Measurements from ENCODE around the gene ALDH16A1.
"Not testable (repeated sequence)": the region's sequence is repeated elsewhere in the genome, so short reads cannot be mapped to it uniquely, and the experiment has no call there.

The ALDH16A1 gene

GRCh38 chr19:49468746-49469447 is 15.9 kb downstream of the ALDH16A1 start:
- Mint-ChIP-seq H3K4me3 (no peak overlapping the region), H3K4me1 (peaks cover 8% of the 10 kb centered on the region), H3K27ac (no peak overlapping the region), H3K27me3 (ENCODE audit: low read depth, poor library complexity) (peaks cover 6% of the 10 kb centered on the region), H3K36me3 (ENCODE audit: low read depth) (peaks cover 14% of the 10 kb centered on the region), H3K9me3 (no peaks in the 10 kb centered on the region)
- TF ChIP-seq, protein P1, sequence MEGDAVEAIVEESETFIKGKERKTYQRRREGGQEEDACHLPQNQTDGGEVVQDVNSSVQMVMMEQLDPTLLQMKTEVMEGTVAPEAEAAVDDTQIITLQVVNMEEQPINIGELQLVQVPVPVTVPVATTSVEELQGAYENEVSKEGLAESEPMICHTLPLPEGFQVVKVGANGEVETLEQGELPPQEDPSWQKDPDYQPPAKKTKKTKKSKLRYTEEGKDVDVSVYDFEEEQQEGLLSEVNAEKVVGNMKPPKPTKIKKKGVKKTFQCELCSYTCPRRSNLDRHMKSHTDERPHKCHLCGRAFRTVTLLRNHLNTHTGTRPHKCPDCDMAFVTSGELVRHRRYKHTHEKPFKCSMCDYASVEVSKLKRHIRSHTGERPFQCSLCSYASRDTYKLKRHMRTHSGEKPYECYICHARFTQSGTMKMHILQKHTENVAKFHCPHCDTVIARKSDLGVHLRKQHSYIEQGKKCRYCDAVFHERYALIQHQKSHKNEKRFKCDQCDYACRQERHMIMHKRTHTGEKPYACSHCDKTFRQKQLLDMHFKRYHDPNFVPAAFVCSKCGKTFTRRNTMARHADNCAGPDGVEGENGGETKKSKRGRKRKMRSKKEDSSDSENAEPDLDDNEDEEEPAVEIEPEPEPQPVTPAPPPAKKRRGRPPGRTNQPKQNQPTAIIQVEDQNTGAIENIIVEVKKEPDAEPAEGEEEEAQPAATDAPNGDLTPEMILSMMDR (IDR thresholded peaks at IDR 0.05) = no peak
- DNase-seq = peak; percentile 64

DNA sequence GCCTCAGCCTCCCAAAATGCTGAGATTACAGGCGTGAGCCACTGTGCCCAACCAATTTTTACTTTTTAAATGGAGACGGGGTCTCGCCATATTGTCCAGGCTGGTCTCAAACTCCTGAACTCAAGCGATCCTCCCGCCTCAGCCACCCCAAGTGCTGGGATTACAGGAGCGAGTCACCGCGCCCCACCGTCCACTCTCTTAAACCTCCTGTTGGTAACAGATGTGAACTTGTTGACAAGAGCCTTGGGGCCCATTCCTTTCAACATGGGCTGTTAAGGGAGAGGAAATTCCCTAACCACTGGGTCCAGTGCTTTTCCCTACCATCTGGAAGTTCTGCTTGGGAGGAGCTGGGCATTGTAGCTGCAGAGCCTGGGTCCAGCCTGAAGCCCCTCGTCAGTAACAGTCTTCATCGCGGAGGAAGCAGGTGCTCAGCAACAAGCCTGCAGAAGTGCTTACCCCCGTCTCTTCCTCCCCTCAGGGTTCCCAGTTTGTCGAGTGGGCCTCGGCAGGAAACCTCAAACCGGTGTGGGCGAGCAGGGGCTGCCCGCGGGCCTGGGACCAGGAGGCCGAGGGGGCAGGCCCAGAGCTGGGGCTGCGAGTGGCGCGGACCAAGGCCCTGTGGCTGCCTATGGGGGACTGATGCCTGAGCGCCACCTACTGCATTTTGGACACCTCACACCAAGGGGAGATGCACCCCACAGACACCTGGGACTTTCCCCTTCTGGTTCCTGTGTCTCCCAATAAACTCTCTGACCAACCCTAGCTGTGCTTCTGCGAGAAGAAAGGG is 17.0 kb downstream of the ALDH16A1 start:
- Mint-ChIP-seq H3K27me3 (ENCODE audit: low read depth, poor library complexity) (peaks cover 8% of the 10 kb centered on the region), H3K36me3 (ENCODE audit: low read depth) (peaks cover 14% of the 10 kb centered on the region), H3K4me3 (no peak overlapping the region), H3K27ac (no peak overlapping the region), H3K4me1 (peaks cover 15% of the 10 kb centered on the region), H3K9me3 (no peaks in the 10 kb centered on the region)
- TF ChIP-seq, protein P1 (IDR thresholded peaks at IDR 0.05) = no peak
- DNase-seq = no peak

DNA sequence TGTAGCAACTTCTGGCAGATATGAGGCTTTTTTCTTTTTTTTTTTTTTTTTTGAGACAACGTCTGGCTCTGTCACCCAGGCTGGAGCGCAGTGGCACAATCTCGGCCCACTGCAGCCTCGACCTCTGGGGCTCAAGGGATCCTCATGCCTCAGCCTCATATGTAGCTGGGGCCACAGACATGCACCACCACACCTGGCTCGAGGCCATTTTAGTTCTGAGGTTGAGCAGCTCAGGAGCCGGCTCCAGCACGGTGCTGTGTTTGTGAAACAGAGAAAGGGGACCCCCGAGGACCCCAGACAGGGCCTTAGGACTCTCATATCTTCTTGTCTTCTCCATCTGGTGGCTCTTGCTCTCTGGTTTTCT is 17.6 kb downstream of the ALDH16A1 start:
- peak overlapping the region; percentile 27 for H3K27ac Mint-ChIP-seq
- no peak overlapping the region for H3K4me3 Mint-ChIP-seq
- peaks cover 14% of the 10 kb centered on the region for H3K36me3 Mint-ChIP-seq (ENCODE audit: low read depth)
- H3K4me1 Mint-ChIP-seq = peaks cover 21% of the 10 kb centered on the region
- TF ChIP-seq, protein P1 (IDR thresholded peaks at IDR 0.05) = no peak
- DNase-seq = no peak
- peaks cover 14% of the 10 kb centered on the region for H3K27me3 Mint-ChIP-seq (ENCODE audit: low read depth, poor library complexity)
- H3K9me3 Mint-ChIP-seq = no peaks in the 10 kb centered on the region

GRCh38 chr19:49472936-49473335 is 19.9 kb downstream of the ALDH16A1 start:
- H3K36me3 Mint-ChIP-seq (ENCODE audit: low read depth) = peaks cover 14% of the 10 kb centered on the region
- H3K27ac Mint-ChIP-seq = no peak overlapping the region
- peaks cover 31% of the 10 kb centered on the region for H3K4me1 Mint-ChIP-seq
- no peak for DNase-seq
- no peak overlapping the region for H3K4me3 Mint-ChIP-seq
- H3K9me3 Mint-ChIP-seq = no peaks in the 10 kb centered on the region
- peaks cover 18% of the 10 kb centered on the region for H3K27me3 Mint-ChIP-seq (ENCODE audit: low read depth, poor library complexity)
- TF ChIP-seq, protein P1 (IDR thresholded peaks at IDR 0.05) = no peak

GRCh38 chr19:49473501-49473867 is 20.5 kb downstream of the ALDH16A1 start:
- peaks cover 18% of the 10 kb centered on the region for H3K27me3 Mint-ChIP-seq (ENCODE audit: low read depth, poor library complexity)
- not testable (repeated sequence) for H3K4me3 Mint-ChIP-seq, H3K9me3 Mint-ChIP-seq, DNase-seq, H3K27ac Mint-ChIP-seq
- H3K4me1 Mint-ChIP-seq = peaks cover 31% of the 10 kb centered on the region
- peaks cover 14% of the 10 kb centered on the region for H3K36me3 Mint-ChIP-seq (ENCODE audit: low read depth)

GRCh38 chr19:49473868-49474541 is 21.0 kb downstream of the ALDH16A1 start, which contains the start of gene FLT3LG:
TSS of gene FLT3LG (plus strand) at chr19:49474215. CDS start at chr19:49474640, 425 bp downstream.
- peaks cover 10% of the 10 kb centered on the region for H3K36me3 Mint-ChIP-seq (ENCODE audit: low read depth)
- H3K9me3 Mint-ChIP-seq = no peaks in the 10 kb centered on the region
- H3K4me1 Mint-ChIP-seq = peaks cover 26% of the 10 kb centered on the region
- TF ChIP-seq, protein P1 (IDR thresholded peaks at IDR 0.05) = peak; percentile 92
- peak within 1 kb of the TSS; percentile 61 for H3K4me3 Mint-ChIP-seq
- peak; percentile 73 for DNase-seq
- no peak within 1 kb of the TSS for H3K27ac Mint-ChIP-seq
- H3K27me3 Mint-ChIP-seq (ENCODE audit: low read depth, poor library complexity) = peaks cover 18% of the 10 kb centered on the region

All from nephron progenitor cell (in vitro differentiated cells).